ENCODE measurements around the gene RBM22.
"Not testable (repeated sequence)": the region's sequence is repeated elsewhere in the genome, so short reads cannot be mapped to it uniquely, and the experiment has no call there.

The RBM22 gene

DNA sequence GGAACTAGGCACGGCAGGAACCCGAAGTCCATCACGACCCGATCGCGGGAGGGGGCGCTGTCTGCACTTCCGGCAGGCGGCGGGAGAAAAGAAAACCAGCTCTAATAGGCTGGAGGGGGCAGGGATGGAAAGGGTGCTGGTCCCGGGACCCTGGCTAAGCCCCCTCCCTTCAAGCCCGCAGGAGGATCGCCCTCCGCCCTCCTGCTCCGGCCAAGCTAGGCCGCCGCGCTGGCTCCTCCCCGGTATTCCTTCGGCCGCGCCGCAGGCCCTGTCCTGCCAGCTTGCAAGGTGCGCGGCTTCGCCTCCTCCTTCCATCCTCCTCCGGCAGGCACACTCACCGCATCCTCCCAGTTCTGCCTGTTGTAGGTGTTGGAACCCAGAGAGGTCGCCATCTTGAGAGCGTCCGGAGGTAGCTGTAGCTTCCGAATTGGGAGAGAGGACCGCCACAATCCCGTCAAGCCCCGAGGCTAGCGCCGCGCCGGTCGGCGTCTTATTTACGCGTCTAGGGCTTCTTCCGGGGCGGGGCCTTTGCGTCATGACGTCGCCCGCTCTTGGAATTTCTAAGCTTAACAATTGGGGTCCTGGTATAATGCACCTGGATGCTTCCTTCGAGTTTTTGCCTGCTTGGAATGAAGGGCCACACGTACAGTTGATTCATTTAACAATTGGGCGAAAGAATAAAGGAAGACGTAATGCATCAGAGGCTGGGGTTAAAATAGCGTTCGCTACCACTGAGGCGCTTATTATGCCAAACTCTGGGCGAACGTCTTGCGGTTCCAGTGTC is at the start of gene RBM22:
Gene RBM22 (minus strand): TSS at position 469 of the 784 bp plus-strand sequence. CDS start 77 bp downstream, at position 392.
- peak; percentile 96 for DNase-seq

- no peak for DNase-seq
These were observed 49.6 kb upstream of the RBM22 start for GRCh38 chr5:150750469-150750868.

DNA sequence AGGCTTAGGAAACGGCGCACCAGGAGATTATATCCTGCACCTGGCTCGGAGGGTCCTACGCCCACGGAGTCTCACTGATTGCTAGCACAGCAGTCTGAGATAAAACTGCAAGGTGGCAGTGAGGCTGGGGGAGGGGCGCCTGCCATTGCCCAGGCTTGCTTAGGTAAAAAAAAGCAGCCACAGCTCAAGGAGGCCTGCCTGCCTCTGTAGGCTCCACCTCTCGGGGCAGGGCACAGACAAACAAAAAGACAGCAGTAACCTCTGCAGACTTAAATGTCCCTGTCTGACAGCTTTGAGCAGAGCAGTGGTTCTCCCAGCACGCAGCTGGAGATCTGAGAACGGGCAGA is 42.3 kb upstream of the RBM22 start:
- DNase-seq, result not testable (repeated sequence)

GRCh38 chr5:150742455-150743141 is 41.7 kb upstream of the RBM22 start:
- DNase-seq, result not testable (repeated sequence)

- no peak for DNase-seq
These were observed 40.1 kb upstream of the RBM22 start for GRCh38 chr5:150740992-150741391.

DNA sequence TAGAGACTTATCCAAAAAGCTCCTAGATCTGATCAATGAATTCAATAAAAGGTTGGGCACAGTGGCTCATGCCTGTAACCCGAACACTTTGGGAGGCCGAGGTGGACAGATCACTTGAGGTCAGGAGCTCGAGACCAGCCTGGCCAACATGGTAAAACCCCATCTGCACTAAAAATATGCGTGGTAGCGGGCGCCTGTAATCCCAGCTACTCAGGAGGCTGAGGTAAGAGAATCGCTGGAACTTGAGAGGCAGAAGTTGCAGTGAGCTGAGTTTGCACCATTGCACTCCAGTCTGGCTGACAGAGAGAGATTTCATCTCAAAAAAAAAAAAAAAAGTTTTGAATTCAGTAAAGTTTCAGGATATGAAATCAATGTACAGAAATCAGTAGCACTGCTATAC is 38.0 kb upstream of the RBM22 start:
- DNase-seq, result no peak

DNA sequence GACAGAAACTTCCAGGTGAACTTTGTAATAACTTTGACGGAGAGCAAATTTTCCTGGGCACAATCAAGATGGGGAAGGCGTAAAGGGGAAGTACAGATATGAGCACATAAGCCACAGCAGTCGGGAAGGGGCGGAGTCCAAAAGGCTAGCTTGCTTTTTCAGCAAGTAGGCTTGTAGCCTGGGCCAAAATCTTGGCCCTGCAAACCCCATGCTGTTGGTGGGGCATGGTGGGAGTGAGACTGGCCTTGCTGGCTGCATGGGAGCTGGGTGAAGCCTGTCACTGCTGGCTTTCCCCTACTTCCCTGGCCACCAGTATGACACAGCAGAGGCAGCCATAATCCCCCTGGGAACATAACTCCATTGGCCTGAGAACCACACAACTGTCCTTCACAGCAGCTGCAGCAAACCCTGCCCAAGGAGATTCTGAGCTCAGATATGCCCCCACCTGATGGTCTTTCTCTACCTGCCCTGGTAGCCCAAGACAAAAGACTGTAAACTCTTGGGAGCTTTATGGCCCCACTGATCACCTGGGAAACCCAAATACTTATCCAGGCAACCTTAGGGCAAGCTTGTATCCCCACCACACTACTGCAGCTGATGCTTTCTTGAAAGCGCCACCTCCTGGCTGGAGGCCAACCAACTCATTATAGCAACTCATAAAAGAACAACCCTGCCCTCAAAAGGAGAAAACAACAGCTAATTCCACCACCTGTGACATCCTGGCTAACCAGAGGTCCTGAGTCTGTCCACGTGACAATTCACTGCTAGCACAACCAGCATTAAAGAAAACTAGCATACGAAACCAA is 33.9 kb upstream of the RBM22 start:
- DNase-seq, result no peak

- no peak for DNase-seq
These were observed 30.9 kb upstream of the RBM22 start for GRCh38 chr5:150731669-150732242.

DNA sequence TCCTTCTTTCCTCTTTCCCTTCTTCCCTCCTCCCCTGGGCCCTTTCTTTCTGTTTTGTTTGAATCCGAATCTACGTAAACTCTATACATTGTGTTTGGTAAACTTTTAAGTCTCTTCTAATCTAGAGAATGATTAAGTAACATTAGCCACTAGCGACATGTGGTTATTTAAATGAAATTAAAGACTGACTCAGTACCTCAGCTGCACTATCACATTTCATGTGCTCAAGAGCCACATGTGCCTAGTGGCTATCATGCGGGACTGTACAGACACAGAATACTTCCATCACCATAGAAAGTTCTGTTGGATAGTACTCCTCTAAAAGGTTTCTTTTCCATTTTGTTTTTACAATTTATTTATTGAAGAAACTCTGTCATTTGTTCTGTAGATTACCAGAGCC is 29.0 kb upstream of the RBM22 start:
- DNase-seq, result no peak

DNA sequence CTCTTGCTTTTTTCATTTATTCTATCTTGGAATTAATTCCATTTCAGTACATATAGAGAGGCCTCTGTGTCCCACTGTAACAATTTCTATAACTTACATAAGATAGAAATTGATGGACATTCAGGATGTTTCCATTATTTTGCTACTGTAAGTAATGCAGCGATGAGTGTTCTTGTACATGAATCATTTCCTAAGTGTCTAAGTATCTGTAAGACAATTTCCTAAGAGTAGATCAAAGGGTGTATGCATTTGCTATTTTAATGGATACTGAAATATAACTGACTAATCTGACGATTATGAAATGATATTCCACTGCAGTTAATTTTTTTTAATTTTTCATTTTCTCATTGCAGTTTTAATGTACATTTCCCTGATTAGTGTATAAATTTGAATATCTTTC is 23.0 kb upstream of the RBM22 start:
- DNase-seq, result no peak

DNA sequence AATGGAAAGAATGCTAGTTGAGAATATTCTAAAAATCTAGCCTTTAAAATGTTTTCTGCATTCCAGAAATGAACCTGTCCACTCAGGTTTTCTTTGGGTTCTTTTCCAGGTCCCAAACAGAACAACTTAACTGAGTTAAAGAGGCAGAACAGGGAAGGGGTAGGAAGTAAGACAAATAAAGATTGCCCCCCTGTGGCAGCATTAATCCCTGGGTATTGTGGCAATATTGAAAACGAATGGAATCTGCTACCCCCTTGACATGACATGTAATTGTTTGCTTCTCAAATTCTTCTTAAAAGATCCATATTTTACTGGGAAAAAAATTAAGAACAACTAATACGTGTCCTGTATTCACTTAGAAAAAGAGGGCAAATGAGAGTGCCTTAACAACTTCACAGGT is 9.3 kb upstream of the RBM22 start:
- DNase-seq, result no peak

DNA sequence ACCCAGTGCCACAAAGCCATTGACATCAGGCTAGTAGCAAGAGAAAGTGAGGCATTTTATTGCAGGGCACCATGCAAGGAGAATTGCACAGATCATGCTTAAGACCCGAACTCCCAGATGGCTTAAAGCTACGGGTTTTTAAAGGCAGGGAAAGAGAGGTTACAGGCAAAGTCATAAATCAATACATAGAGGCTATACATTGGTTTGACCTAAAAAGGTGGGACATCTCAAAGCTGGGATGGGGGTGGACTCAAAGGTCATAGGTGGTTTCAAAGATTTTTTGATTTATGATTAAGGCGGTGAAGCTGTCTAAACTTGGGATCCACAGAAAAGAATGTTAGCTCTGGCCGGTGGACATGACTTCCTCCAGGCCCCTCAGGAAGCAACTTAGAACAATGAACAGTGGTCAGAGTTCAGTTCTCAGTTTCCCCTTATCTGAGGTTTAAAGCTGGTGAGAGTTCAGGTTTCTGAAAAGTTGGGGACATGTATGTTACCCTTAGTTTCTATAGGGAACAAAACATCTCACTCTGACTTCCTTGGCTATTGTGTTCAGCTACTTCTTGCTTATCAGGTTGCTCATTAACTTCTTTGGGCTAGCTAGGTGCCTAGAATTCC is 6.0 kb upstream of the RBM22 start:
- DNase-seq, result no peak

DNA sequence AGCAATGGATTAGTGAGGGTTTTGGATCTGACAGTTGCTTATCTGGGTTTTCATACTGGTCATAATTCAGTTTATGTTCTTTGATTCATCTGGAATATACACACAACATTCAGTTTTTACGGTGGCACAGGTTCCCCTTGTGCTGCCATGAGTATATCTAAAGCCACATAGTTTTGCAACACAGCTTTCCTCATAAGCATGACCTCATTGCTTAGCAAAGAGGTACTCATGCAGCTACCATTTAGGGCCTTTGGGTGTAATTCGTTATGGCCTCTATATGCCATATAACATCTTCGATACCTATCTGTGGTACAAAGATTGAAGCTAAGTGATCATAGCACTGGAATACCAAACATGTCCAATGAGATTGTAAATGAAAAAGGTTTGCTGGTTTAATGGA is 2.9 kb upstream of the RBM22 start:
- DNase-seq, result no peak

GRCh38 chr5:150700246-150700593 is 642 bp downstream of the RBM22 start:
- no peak for DNase-seq

- no peak for DNase-seq
These were observed 6.2 kb downstream of the RBM22 start for GRCh38 chr5:150694612-150695011.

GRCh38 chr5:150692276-150692675 is 8.6 kb downstream of the RBM22 start:
- no peak for DNase-seq

DNA sequence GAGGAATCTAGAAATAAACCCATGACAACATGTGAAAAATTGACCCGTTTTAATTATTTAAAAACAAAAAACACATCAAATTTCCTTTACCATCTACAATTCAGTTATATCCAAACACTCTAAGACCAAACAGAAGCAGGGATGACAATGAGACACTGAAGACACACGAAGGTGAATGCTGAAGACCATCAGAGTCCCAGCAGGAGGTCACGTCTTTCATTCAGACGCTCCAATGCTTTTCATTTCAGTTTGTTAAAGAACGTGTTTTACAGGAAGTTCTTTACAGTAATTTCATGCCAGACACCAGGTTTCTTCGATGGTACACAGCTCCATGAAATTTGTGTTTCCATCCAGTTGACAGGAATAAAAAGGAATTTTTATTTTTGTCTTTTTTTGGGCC is 10.1 kb downstream of the RBM22 start:
- no peak for DNase-seq

- DNase-seq, result no peak
These were observed 11.7 kb downstream of the RBM22 start for GRCh38 chr5:150689120-150689519.

DNA sequence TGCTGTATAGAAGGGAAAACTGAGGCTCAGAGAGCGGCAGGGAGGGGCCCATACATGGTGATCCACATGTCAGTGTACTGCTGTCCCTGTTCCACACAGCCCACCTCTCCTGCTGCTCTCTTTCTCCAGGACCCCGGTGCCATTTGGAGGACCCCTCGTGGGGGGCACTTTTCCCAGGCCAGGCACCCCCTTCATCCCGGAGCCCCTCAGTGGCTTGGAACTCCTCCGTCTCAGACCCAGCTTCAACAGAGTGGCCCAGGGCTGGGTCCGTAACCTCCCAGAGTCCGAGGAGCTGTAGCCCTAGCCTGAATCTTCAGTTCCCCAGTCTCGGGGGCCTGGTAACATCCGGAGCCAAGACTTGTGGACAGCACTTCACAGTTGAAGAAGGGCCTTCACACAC is 24.3 kb downstream of the RBM22 start:
- DNase-seq, result no peak

DNA sequence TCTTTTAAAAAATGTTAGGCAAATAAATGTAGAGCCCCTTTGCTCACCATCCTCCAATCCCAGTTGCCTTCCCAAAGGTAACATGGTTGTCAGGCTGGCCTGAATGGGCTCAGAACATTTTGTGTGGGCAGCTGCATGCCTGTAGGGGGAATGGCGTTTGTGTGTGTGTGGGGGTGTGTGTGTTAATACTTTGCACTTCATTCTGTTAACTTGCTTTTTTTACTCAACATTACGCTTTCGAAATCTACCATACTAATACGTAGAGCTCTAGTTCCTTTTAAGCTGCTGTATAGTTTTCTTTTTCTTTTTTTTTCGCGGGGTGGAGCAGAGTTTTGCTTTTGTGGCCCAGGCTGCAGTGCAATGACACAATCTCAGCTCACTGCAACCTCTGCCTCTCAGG is 25.8 kb downstream of the RBM22 start:
- DNase-seq, result no peak

GRCh38 chr5:150674341-150674821 is 26.5 kb downstream of the RBM22 start:
- no peak for DNase-seq

GRCh38 chr5:150672884-150673275 is 28.0 kb downstream of the RBM22 start:
- DNase-seq, result no peak
